Endothelial cell of umbilical vein (primary cell): ENCODE data around the gene OPCML. TPM values are rescaled to one million over a fixed set of nuclear protein-coding genes. Genes with fewer than 3 reads are reported as not detected.

Experiments
- BruUV-seq: library from RNA; stranded (reverse); fragments of 400-500 nt; replicated peaks from 2 replicates; lab custom pipeline; 2021; lab: Mats Ljungman, UMichigan
- CTCF ChIA-PET: fragments of 300-600, 350-600 bp; sonication (Branson Sonifier 250); formaldehyde crosslinking; loops from one replicate; lab custom pipeline; 2021; ENCODE audit warnings: antibody characterized with exemption, inconsistent platforms; lab: Charles Lee
- POLR2A ChIA-PET: fragments of 300-600, 350-600 bp; sonication (Branson Sonifier 250); formaldehyde crosslinking; loops from one replicate; lab custom pipeline; 2021; ENCODE audit warnings: antibody characterized with exemption, inconsistent platforms; lab: Charles Lee
- DNase-seq: peaks from one replicate; pipeline ENCODE4 v3.0.0-alpha.2; 2011; ENCODE audit warnings: low read depth, low spot score
- FAIRE-seq: peaks from 2 replicates; lab custom pipeline; 2011; peaks lifted over from hg19 to GRCh38; lab: Jason Lieb, UNC
- H2AFZ ChIP-seq: 2 replicates; pipeline ENCODE4 v1.6.0; 2012; ENCODE audit warnings: low read depth, low read length, control low read depth, inconsistent platforms
- H3K27ac ChIP-seq: 2 replicates; pipeline ENCODE4 v1.5.1; 2011; ENCODE audit warnings: low read depth, mild to moderate bottlenecking, control low read depth, low read length, moderate library complexity; ENCODE audit not compliant: insufficient read depth
- H3K27me3 ChIP-seq, 2 experiments: 2 replicates each; pipeline versions ENCODE4 v1.6.0 to v1.6.1; 2011; ENCODE audit warnings: low read length in 2 of 2, mixed read lengths in 1 of 2; ENCODE audit not compliant: control insufficient read depth in 2 of 2, insufficient read depth in 2 of 2
- H3K36me3 ChIP-seq, 2 experiments: 2 replicates in 1 of 2; 3 replicates in 1 of 2; pipeline ENCODE4 v1.5.1; 2011; ENCODE audit warnings: low read length in 2 of 2, mild to moderate bottlenecking in 1 of 2, moderate library complexity in 1 of 2; ENCODE audit not compliant: control insufficient read depth in 2 of 2, insufficient read depth in 2 of 2; ENCODE audit errors: extremely low read depth in 1 of 2
- H3K4me1 ChIP-seq: 3 replicates; pipeline ENCODE4 v1.5.1; 2011; ENCODE audit warnings: mild to moderate bottlenecking, low read length; ENCODE audit not compliant: control insufficient read depth, insufficient read depth; ENCODE audit errors: extremely low read depth
- H3K4me2 ChIP-seq: 2 replicates; pipeline ENCODE4 v1.6.1; 2011; ENCODE audit warnings: low read length, control low read depth, mixed read lengths; ENCODE audit not compliant: insufficient read depth
- H3K4me3 ChIP-seq, 3 experiments: fragments of 200-600 bp in 1 of 3; sonication (generic), shearing (Covaris generic) in 1 of 3; replicated peaks in 1 of 3; 2 replicates each; pipeline ENCODE4 v1.5.1; 2011 to 2016; ENCODE audit warnings: control low read depth in 3 of 3, low read length in 3 of 3, mild to moderate bottlenecking in 2 of 3, inconsistent platforms in 1 of 3, low read depth in 1 of 3, moderate library complexity in 1 of 3; ENCODE audit not compliant: insufficient read depth in 1 of 3
- H3K79me2 ChIP-seq: 2 replicates; pipeline ENCODE4 v1.6.0; 2012; ENCODE audit warnings: low read length, inconsistent platforms; ENCODE audit not compliant: control insufficient read depth, insufficient read depth
- H3K9ac ChIP-seq: replicated peaks from 2 replicates; pipeline ENCODE3; 2011; ENCODE audit warnings: low read length, control low read depth; ENCODE audit not compliant: insufficient read depth; ENCODE audit errors: extremely low read depth
- H3K9me1 ChIP-seq: replicated peaks from 3 replicates; pipeline ENCODE4 v1.6.0; 2011; ENCODE audit warnings: mild to moderate bottlenecking, low read length; ENCODE audit not compliant: control insufficient read depth, insufficient read depth; ENCODE audit errors: extremely low read depth
- H3K9me3 ChIP-seq: replicated peaks from 2 replicates; pipeline ENCODE4 v1.5.1; 2012; ENCODE audit warnings: low read length, inconsistent platforms; ENCODE audit not compliant: control insufficient read depth, insufficient read depth
- H4K20me1 ChIP-seq: replicated peaks from 2 replicates; pipeline ENCODE3; 2011; ENCODE audit warnings: mild to moderate bottlenecking, low read length; ENCODE audit not compliant: control insufficient read depth, insufficient read depth; ENCODE audit errors: extremely low read depth
- CTCF ChIP-seq, 2 donors: IDR thresholded peaks; 1 replicate in 1 of 2; 2 replicates in 1 of 2; pipeline ENCODE4 v1.5.1; 2011; ENCODE audit warnings: low read length in 2 of 2, mild to moderate bottlenecking in 2 of 2, moderate library complexity in 2 of 2, control low read depth in 1 of 2, inconsistent platforms in 1 of 2, low read depth in 1 of 2; ENCODE audit not compliant: insufficient read depth in 1 of 2; ENCODE audit errors: extremely low read depth in 1 of 2
- EZH2 ChIP-seq: IDR thresholded peaks from 2 replicates; pipeline ENCODE4 v1.6.1; 2012; ENCODE audit warnings: borderline replicate concordance, low read depth, mild to moderate bottlenecking, moderate library complexity, low read length, inconsistent platforms; ENCODE audit not compliant: severe bottlenecking
- FOS ChIP-seq: IDR thresholded peaks from 2 replicates; pipeline ENCODE4 v1.6.1; 2011; ENCODE audit warnings: mild to moderate bottlenecking, low read length, moderate library complexity, borderline replicate concordance; ENCODE audit not compliant: insufficient read depth
- GATA2 ChIP-seq: IDR thresholded peaks from 2 replicates; pipeline ENCODE4 v1.7.0; 2011; ENCODE audit warnings: low read depth, mild to moderate bottlenecking, moderate library complexity, mixed read lengths, low read length; ENCODE audit not compliant: insufficient read length, insufficient read depth
- JUN ChIP-seq: IDR thresholded peaks from 2 replicates; pipeline ENCODE4 v1.6.1; 2011; ENCODE audit warnings: borderline replicate concordance, low read depth; ENCODE audit not compliant: insufficient read length, insufficient read depth
- MYC ChIP-seq: IDR thresholded peaks from one replicate; pipeline ENCODE4 v1.6.1; 2011; ENCODE audit warnings: mild to moderate bottlenecking, low read depth, low read length
- POLR2AphosphoS5 ChIP-seq: IDR thresholded peaks from 2 replicates; pipeline ENCODE4 v1.6.1; 2012; ENCODE audit warnings: low read depth, mild to moderate bottlenecking, control low read depth, low read length, moderate library complexity; ENCODE audit not compliant: insufficient read depth
- dilution Hi-C: fragments of 300-500 bp; cut with MboI; formaldehyde crosslinking; loops from one replicate; pipeline ENCODE4 v1.15.0; 2019; ENCODE audit warnings: low sequenced_read_pairs; ENCODE audit not compliant: extremely low pct_ligation_motif_present
- intact Hi-C: fragments of 100-400 bp; cut with micrococcal nuclease; formaldehyde crosslinking; loops from one replicate; pipeline ENCODE4 v1.10.0; 2022
- polyA plus RNA-seq, 4 experiments: library from polyadenylated mRNA; depleted of rRNA in 3 of 4; stranded (reverse) in 3 of 4; unstranded in 1 of 4; fragments of >200 nt; gene quantifications; 2 replicates each; pipeline versions ENCODE4 v1.2.1 to v1.2.3, GENCODE V29; 2011 to 2012; ENCODE audit warnings: missing spikeins in 1 of 4
- total RNA-seq: library from RNA; stranded (reverse); gene quantifications from 2 replicates; pipeline ENCODE4 v1.2.3, GENCODE V29; 2021
- TF ChIP-seq, protein P1 (sequence below): IDR thresholded peaks from 2 replicates; pipeline ENCODE4 v1.6.1; 2011; ENCODE audit not compliant: insufficient read depth, insufficient read length

The OPCML gene
- total and polyA plus RNA-seq, 2 donors (not counting 3 experiments of a cell fraction or from before 2014, with no cell fraction given): not detected

GRCh38 chr11:132472411-132473172 is 1059.7 kb downstream of the OPCML start:
- dilution Hi-C loops: no loop called here

More at GRCh38 chr11:132472411-132473172, 1059.7 kb downstream of the OPCML start:
- Histone ChIP-seq H3K36me3 (no peaks in the 10 kb centered on the region), H3K27me3 (no peaks in the 10 kb centered on the region), H2AFZ (no peak overlapping the region), H4K20me1 (no peaks in the 10 kb centered on the region), H3K9me1 (no peaks in the 10 kb centered on the region), H3K9me3 (peaks cover 5% of the 10 kb centered on the region), H3K4me2 (no peak overlapping the region), H3K4me3 (no peak overlapping the region), H3K79me2 (no peaks in the 10 kb centered on the region), H3K27ac (no peak overlapping the region), H3K4me1 (no peaks in the 10 kb centered on the region), H3K9ac (no peak overlapping the region)
- CTCF ChIA-PET: no interaction called here
- TF ChIP-seq MYC: no peak
- no peak for TF ChIP-seq POLR2AphosphoS5
- TF ChIP-seq EZH2: no peak
- TF ChIP-seq, protein P1, sequence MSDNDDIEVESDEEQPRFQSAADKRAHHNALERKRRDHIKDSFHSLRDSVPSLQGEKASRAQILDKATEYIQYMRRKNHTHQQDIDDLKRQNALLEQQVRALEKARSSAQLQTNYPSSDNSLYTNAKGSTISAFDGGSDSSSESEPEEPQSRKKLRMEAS: no peak
- no peak for TF ChIP-seq GATA2
- no peak for TF ChIP-seq CTCF (IDR thresholded peaks at IDR 0.05; ENCODE audit: extremely low read depth in 1 of 2, insufficient read depth in 1 of 2, low read depth in 1 of 2, low read length in 2 of 2)
- no peak for TF ChIP-seq JUN
- TF ChIP-seq FOS: no peak
- FAIRE-seq (no peak), DNase-seq (no peak)
- POLR2A ChIA-PET: no interaction called here
- BruUV-seq: no TSS peak
- intact Hi-C loops: no loop called here
